ENCODE results near the gene BANP. TPM values are rescaled to one million over a fixed set of nuclear protein-coding genes. Genes with fewer than 3 reads are reported as not detected.

BANP gene
- total and polyA plus RNA-seq, 11 donors = 7.2 to 20.7 (median 13.3) TPM

DNA sequence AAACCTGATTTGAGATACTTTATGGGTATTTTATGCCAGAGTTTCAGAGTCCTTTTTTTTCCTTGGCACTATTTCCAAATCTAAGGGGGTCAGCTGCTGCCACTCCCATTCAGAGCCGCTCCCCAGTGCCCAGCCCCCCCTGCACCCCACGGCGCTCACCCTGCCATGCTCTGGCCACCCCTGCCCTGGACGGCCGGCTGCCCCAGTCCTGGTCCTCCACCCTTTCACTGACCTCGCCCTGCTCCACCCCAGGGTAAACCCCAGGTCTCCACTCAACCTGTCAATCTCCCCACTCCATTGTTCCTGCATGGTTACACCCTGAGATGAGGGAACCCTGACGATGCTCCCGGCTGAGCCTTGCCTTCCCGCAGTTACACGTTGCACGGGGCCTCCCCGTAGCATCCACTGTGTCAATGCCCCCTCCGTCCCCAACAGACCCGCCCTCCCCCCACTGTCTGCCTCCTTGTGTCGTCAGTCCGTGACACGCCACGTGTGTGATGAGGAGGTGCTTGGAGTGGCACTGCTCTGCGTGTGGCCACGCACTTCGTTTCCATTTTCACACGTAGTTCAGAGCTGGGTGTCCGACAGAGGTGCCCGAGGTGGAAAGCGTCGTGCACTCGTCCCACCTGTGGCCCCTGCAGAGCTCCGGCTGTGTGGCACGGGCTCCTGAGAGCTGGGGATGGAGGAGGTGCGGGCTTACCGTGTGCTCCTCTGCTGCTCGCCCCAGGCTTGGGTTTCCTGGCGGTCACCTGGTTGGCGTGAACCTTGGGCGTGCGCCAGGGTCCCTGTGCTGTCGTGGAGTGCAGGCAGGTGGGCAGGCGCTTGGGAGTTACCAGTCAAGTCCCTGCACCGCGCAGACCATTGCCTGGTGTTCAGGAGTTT is 116.5 kb downstream of the BANP start:
- Histone ChIP-seq H3K36me3 (peaks cover 0 to 46% (median 25%) of the 10 kb centered on the region in 9 donors), H3K27ac (no peak overlapping the region), H3K4me3 (no peak overlapping the region), H3K9me3 (no peaks in the 10 kb centered on the region), H3K27me3 (no peaks in the 10 kb centered on the region), H3K4me1 (peaks cover 0 to 12% (median 7%) of the 10 kb centered on the region in 12 donors)
- no peak for ATAC-seq
- TF ChIP-seq, protein P1, sequence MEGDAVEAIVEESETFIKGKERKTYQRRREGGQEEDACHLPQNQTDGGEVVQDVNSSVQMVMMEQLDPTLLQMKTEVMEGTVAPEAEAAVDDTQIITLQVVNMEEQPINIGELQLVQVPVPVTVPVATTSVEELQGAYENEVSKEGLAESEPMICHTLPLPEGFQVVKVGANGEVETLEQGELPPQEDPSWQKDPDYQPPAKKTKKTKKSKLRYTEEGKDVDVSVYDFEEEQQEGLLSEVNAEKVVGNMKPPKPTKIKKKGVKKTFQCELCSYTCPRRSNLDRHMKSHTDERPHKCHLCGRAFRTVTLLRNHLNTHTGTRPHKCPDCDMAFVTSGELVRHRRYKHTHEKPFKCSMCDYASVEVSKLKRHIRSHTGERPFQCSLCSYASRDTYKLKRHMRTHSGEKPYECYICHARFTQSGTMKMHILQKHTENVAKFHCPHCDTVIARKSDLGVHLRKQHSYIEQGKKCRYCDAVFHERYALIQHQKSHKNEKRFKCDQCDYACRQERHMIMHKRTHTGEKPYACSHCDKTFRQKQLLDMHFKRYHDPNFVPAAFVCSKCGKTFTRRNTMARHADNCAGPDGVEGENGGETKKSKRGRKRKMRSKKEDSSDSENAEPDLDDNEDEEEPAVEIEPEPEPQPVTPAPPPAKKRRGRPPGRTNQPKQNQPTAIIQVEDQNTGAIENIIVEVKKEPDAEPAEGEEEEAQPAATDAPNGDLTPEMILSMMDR (IDR thresholded peaks at IDR 0.05) = no peak
- no peak for TF ChIP-seq POLR2A (IDR thresholded peaks at IDR 0.05)
- intact Hi-C loops (cut with DNase I) = no loop called here
- WGBS, 4 donors = 93 to 95% (median 94%) methylated on average over 27 to 40 of the region's 40 CpGs
- DNase-seq = peak in 2 of 5 donors; percentile 22 to 44

DNA sequence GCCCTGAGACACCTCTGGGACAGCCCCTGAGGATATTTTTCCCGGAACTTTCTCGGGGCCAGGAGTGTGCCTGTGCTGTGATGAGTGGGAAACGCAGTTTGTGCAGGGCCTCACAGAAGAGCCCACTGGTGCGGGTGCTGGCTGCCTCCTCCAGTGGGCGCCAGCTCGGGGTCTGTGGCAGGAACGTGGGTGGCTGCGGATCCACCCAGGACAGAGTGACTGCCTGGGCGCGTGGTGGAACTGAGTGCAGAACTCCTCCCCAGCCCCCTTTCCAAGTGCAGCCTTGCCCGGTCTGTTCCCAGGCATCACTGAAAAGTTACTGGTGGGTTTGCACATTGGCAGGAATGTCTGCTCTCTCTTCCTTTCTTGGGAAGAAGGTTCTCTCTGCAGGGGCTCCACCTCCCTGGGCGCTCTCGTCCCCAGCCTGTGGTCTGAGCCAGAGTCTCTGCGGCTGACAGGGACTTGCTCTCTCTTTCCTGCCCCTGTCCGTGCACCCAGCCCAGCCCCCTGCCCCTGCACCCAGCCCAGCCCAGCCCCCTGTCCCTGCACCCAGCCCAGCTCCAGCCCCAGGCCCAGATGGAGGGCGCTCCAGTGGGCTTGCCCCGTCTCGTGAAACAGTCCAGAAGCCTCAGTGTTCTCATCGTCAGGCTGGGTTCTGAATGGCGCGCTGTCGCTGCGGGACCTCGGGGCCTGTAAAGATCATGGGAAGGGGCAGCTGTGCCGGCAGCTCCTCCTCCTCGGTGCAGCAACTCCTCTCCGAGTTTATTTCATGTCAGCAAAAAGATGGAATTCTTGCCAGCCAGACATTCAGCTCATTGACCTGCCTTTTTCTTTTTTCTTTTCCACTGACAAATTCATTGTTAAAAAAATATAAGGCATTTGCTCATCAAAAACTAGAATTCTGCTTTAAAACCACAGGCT is 117.5 kb downstream of the BANP start:
- no peaks in the 10 kb centered on the region for H3K27me3 ChIP-seq
- H3K36me3 ChIP-seq = peaks cover 0 to 50% (median 34%) of the 10 kb centered on the region in 9 donors
- H3K4me1 ChIP-seq = peaks cover 0 to 2% (median 0%) of the 10 kb centered on the region in 12 donors
- ATAC-seq (no peak), DNase-seq (peak in 3 of 5 donors; percentile 28 to 44 (median 35))
- TF ChIP-seq, protein P1 (IDR thresholded peaks at IDR 0.05) = no peak
- TF ChIP-seq POLR2A (IDR thresholded peaks at IDR 0.05) = no peak
- intact Hi-C loops (cut with DNase I) = no loop called here
- H3K27ac ChIP-seq = no peak overlapping the region
- no peaks in the 10 kb centered on the region for H3K9me3 ChIP-seq
- 82 to 96% (median 85%) methylated on average over 19 to 27 of the region's 27 CpGs for WGBS, 4 donors
- no peak overlapping the region for H3K4me3 ChIP-seq

DNA sequence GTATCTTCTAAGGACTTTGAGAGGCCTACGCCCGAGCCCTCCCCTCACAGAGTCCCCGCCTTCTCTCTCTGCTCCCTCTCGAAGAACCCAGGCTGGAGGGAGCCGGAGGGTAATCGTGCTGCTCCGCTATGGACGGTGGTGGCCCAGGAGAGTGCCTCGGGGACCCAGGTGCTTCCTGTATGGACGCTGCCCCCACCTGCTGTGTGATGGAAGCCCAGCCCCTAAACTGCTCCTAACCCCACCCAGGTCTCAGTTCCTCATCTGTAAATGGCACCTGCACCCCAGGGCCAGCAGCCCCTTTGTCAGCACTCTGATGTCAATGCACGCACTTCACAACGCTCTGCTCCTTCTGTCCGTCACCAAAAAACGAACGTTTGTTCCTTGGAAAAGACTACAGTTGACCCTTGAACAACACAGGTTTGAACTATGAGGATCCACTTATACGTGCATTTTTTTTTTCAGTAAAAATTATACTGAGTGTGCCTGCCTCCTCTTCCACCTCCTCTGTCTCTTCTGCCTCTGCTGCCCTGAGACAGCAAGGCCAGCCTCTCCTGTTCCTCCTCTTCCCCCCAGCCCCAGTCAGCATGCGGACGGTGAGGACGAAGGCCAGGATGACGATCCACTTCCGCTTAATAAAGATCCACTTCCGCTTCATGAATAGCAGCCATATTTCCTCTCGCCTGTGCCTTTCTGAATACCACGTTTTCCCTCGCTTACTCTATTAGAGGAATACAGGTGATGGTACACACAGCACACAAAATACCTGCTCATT is 118.3 kb downstream of the BANP start:
- no peak overlapping the region for H3K4me3 ChIP-seq
- DNase-seq (peak in 2 of 5 donors; percentile 12 to 50), ATAC-seq (no peak)
- peaks cover 0 to 57% (median 37%) of the 10 kb centered on the region in 9 donors for H3K36me3 ChIP-seq
- no peak for TF ChIP-seq POLR2A (IDR thresholded peaks at IDR 0.05)
- TF ChIP-seq, protein P1 (IDR thresholded peaks at IDR 0.05) = no peak
- WGBS, 4 donors = 82 to 91% (median 87%) methylated on average over 25 of the region's 25 CpGs
- H3K4me1 ChIP-seq = no peaks in the 10 kb centered on the region
- intact Hi-C loops (cut with DNase I) = no loop called here
- H3K27ac ChIP-seq = no peak overlapping the region
- no peaks in the 10 kb centered on the region for H3K27me3 ChIP-seq
- no peaks in the 10 kb centered on the region for H3K9me3 ChIP-seq

All from heart left ventricle (tissue), 16 donors.